CD4-positive, alpha-beta memory T cell (primary cell): Measurements from ENCODE around the gene CELF1. TPM values are rescaled to one million over a fixed set of nuclear protein-coding genes. Genes with fewer than 3 reads are reported as not detected.

Experiments used
- CTCF ChIA-PET: fragments of 350-600 bp; sonication (Branson Sonifier 250); formaldehyde crosslinking; loops from one replicate; lab custom pipeline; 2021; ENCODE audit warnings: inconsistent platforms; ENCODE audit not compliant: partially characterized antibody; lab: Charles Lee
- POLR2A ChIA-PET: fragments of 350-600 bp; sonication (Branson Sonifier 250); formaldehyde crosslinking; loops from one replicate; lab custom pipeline; 2021; ENCODE audit not compliant: partially characterized antibody; lab: Charles Lee
- DNase-seq, 5 donors: peaks; one replicate each; pipeline versions ENCODE4 v3.0.0 to v3.0.0-alpha.2; 2020 to 2022; ENCODE audit warnings: mixed read lengths in 1 of 5
- H3K27ac ChIP-seq: one replicate; pipeline ENCODE4 v1.7.0; 2013; ENCODE audit warnings: low read depth, low read length
- H3K27me3 ChIP-seq: 2 replicates; pipeline ENCODE4 v1.7.0; 2013; ENCODE audit warnings: mild to moderate bottlenecking, low read length, moderate library complexity; ENCODE audit not compliant: insufficient read depth
- H3K36me3 ChIP-seq: 2 replicates; pipeline ENCODE4 v1.7.0; 2013; ENCODE audit warnings: mild to moderate bottlenecking, low read length, moderate library complexity; ENCODE audit not compliant: insufficient read depth
- H3K4me1 ChIP-seq: 2 replicates; pipeline ENCODE4 v1.7.0; 2013; ENCODE audit warnings: mild to moderate bottlenecking, low read length, moderate library complexity; ENCODE audit not compliant: insufficient read depth
- H3K4me3 ChIP-seq, 2 donors: one replicate each; pipeline ENCODE4 v1.7.0; 2013; ENCODE audit warnings: low read length in 2 of 2, mild to moderate bottlenecking in 1 of 2
- H3K9me3 ChIP-seq, 2 donors: one replicate each; pipeline ENCODE4 v1.7.0; 2013; ENCODE audit warnings: low read length in 2 of 2, control low read depth in 1 of 2; ENCODE audit not compliant: control insufficient read depth in 1 of 2
- H3K27ac Mint-ChIP-seq, 7 donors: one replicate each; pipeline ENCODE4 v1.8.0; 2020 to 2021; ENCODE audit warnings: mixed read lengths in 7 of 7, mild to moderate bottlenecking in 6 of 7, inconsistent platforms in 3 of 7, moderate library complexity in 3 of 7
- H3K27me3 Mint-ChIP-seq, 2 donors: one replicate each; pipeline ENCODE4 v1.8.0; 2020 to 2021; ENCODE audit warnings: mixed read lengths in 2 of 2
- H3K36me3 Mint-ChIP-seq, 2 donors: one replicate each; pipeline ENCODE4 v1.8.0; 2020 to 2021; ENCODE audit warnings: mixed read lengths in 2 of 2, inconsistent platforms in 1 of 2, mild to moderate bottlenecking in 1 of 2
- H3K4me1 Mint-ChIP-seq, 4 donors: one replicate each; pipeline ENCODE4 v1.8.0; 2020 to 2021; ENCODE audit warnings: mixed read lengths in 4 of 4, mild to moderate bottlenecking in 1 of 4
- H3K4me3 Mint-ChIP-seq, 8 donors: one replicate each; pipeline ENCODE4 v1.8.0; 2020 to 2021; ENCODE audit warnings: mixed read lengths in 8 of 8, mild to moderate bottlenecking in 7 of 8, moderate library complexity in 6 of 8, inconsistent platforms in 3 of 8
- H3K9me3 Mint-ChIP-seq, 8 donors: one replicate each; pipeline ENCODE4 v1.8.0; 2020 to 2021; ENCODE audit warnings: mixed read lengths in 8 of 8, mild to moderate bottlenecking in 5 of 8, inconsistent platforms in 3 of 8, moderate library complexity in 1 of 8
- intact Hi-C: fragments of 100-400 bp; cut with micrococcal nuclease; formaldehyde crosslinking; loops from one replicate; pipeline ENCODE4 v1.15.1; 2023
- polyA plus RNA-seq, 2 donors: library from polyadenylated mRNA; unstranded; fragments of 300-500 nt; fragmentation: Illumina TruSeq; gene quantifications; one replicate each; pipeline ENCODE4 v1.2.3, GENCODE V29; 2021
- total RNA-seq, 2 experiments: library from RNA; stranded (reverse); gene quantifications; one replicate each; pipeline ENCODE4 v1.2.3, GENCODE V29; 2021

CELF1 gene
- total and polyA plus RNA-seq, 4 experiments from 2014 or later, result 45.6 to 149 (median 110) TPM

GRCh38 chr11:47447906-47448305 lies 105.0 kb downstream of the CELF1 start:
- no peak overlapping the region for H3K27ac ChIP-seq
- CTCF ChIA-PET, result no interaction called here
- H3K27me3 Mint-ChIP-seq, result no peaks in the 10 kb centered on the region
- POLR2A ChIA-PET, result no interaction called here
- intact Hi-C loops, result no loop called here
- H3K4me3 Mint-ChIP-seq, result no peak overlapping the region
- no peaks in the 10 kb centered on the region for H3K9me3 ChIP-seq
- H3K4me3 ChIP-seq, result no peak overlapping the region
- no peaks in the 10 kb centered on the region for H3K4me1 ChIP-seq
- H3K9me3 Mint-ChIP-seq, result peaks cover 0 to 3% (median 0%) of the 10 kb centered on the region in 8 donors
- no peaks in the 10 kb centered on the region for H3K36me3 ChIP-seq
- DNase-seq, result no peak
- H3K27ac Mint-ChIP-seq, result no peak overlapping the region
- no peaks in the 10 kb centered on the region for H3K36me3 Mint-ChIP-seq
- no peaks in the 10 kb centered on the region for H3K4me1 Mint-ChIP-seq
- H3K27me3 ChIP-seq, result no peaks in the 10 kb centered on the region

DNA sequence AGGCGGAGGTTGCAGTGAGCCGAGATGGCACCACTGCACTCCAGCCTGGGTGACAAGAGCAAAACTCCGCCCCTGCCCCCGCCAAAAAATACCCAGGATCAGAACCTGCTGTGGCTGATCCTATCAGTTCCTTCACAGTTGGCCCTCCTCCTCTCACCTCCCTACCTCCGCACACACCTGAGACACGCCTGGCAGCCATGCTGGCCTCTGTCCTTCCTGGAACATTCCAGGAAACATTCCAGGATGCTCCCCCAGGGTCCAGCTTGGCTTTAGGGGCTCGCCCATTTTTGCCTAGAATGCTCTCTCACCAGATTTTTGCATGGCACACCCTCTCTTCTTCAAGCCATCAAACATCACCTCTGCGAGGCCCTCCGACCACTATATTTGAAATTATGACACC lies 106.1 kb downstream of the CELF1 start:
- POLR2A ChIA-PET, result no interaction called here
- H3K27me3 Mint-ChIP-seq, result no peaks in the 10 kb centered on the region

DNA sequence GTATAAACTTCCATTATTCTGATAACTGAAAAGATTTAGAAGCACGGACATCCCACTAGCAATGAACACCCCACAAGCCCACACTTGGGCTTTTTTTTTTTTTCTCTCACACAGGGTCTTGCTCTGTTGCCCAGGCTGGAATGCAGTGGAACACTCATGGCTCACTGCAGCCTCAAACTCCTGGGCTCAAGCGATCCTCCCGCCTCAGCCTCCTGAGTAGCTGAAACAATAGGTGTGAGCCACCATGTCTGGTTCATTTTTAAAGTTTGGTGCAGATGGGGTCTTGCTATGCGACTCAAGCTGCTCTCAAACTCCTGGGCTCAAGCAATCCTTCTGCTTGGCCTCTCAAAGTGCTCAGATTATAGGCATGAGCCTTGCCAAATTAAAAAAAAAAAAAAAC lies 107.1 kb downstream of the CELF1 start:
- intact Hi-C loops, result no loop called here
- Histone ChIP-seq H3K4me1 (no peaks in the 10 kb centered on the region), H3K27ac (no peak overlapping the region), H3K4me3 (no peak overlapping the region), H3K9me3 (no peaks in the 10 kb centered on the region), H3K27me3 (no peaks in the 10 kb centered on the region), H3K36me3 (no peaks in the 10 kb centered on the region)
- Mint-ChIP-seq H3K27ac (no peak overlapping the region), H3K9me3 (peaks cover 0 to under 1% (median 0%) of the 10 kb centered on the region in 8 donors), H3K4me1 (no peaks in the 10 kb centered on the region), H3K36me3 (no peaks in the 10 kb centered on the region), H3K4me3 (no peak overlapping the region), H3K27me3 (no peaks in the 10 kb centered on the region)
- POLR2A ChIA-PET, result no interaction called here
- no peak for DNase-seq
- CTCF ChIA-PET, result no interaction called here

More for the DNA sequence above, 106.1 kb downstream of the CELF1 start:
- intact Hi-C loops, result no loop called here
- H3K4me3 Mint-ChIP-seq, result no peak overlapping the region
- Histone ChIP-seq H3K27ac (no peak overlapping the region), H3K4me1 (no peaks in the 10 kb centered on the region), H3K9me3 (no peaks in the 10 kb centered on the region), H3K36me3 (no peaks in the 10 kb centered on the region), H3K27me3 (no peaks in the 10 kb centered on the region), H3K4me3 (no peak overlapping the region)
- peaks cover 0 to 3% (median 0%) of the 10 kb centered on the region in 8 donors for H3K9me3 Mint-ChIP-seq
- H3K4me1 Mint-ChIP-seq, result no peaks in the 10 kb centered on the region
- no peak overlapping the region for H3K27ac Mint-ChIP-seq
- no peaks in the 10 kb centered on the region for H3K36me3 Mint-ChIP-seq
- DNase-seq, result no peak
- CTCF ChIA-PET, result no interaction called here

DNA sequence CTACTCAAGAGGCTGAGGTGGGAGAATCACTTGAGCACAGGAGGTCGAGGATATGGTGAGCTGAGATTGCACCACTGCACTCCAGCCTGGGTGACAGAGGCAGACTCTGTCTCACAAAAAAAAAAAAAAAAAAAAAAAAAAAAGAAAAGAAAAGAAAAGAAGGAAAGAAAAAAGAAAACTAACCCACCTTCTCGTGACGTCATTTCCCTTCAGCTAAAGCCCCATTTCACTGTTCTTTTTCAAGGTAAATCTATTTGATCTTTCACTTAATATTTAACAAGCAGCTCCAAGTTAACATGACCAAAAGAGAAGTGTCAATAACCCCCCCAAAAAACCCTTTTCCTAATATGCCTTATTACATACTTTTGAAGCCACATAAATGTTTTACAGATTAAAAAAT lies 109.1 kb downstream of the CELF1 start:
- Mint-ChIP-seq H3K4me1 (no peaks in the 10 kb centered on the region), H3K36me3 (no peaks in the 10 kb centered on the region), H3K9me3 (no peaks in the 10 kb centered on the region), H3K27ac (no peak overlapping the region), H3K27me3 (no peaks in the 10 kb centered on the region), H3K4me3 (no peak overlapping the region)
- no peak for DNase-seq
- ChIA-PET CTCF (interaction anchor here (0.6 to 1.6 kb wide), 4 partner anchors 9 to 1482 kb away, joined by 3 to 9 read pairs (median 4); no protein-coding TSS in a partner anchor), POLR2A (no interaction called here)
- Histone ChIP-seq H3K4me1 (no peaks in the 10 kb centered on the region), H3K27me3 (no peaks in the 10 kb centered on the region), H3K27ac (no peak overlapping the region), H3K36me3 (no peaks in the 10 kb centered on the region), H3K4me3 (no peak overlapping the region), H3K9me3 (no peaks in the 10 kb centered on the region)
- intact Hi-C loops, result no loop called here

DNA sequence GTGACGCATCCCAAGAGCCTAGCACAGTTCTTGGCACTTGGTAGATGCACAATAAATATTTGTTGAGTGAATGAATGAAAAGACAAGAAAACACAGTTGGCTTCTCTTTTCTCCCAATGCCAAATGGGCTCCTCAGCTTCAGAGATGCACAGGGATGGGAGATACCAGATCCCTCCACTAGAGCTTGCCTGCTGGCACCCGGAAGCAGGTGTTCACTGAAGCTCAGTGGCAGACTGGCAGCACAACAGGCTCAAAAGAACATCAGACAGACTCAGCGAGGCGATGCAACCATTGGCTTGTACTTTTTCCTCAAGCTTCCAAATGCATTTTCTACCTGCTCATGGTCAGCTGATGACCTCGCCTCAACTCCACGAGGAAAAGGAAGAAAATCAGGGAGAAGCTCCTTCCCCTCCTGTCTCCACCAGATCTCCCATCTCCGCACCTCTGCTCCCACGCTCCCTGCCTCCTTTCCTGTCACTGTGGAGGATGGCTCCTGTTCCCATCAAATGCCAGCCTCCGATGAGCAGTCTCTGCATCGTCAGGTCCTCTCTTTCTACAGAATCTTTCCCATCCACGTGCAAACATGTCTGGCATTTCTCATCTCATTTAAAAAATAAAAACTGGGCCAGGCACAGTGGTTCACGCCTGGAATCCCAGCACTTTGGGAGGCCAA lies 109.8 kb downstream of the CELF1 start:
- CTCF ChIA-PET, result interaction anchor here (1.3 to 1.6 kb wide), 2 partner anchors 10 to 69 kb away, joined by 4 to 9 read pairs; no protein-coding TSS in a partner anchor
- H3K9me3 Mint-ChIP-seq, result no peaks in the 10 kb centered on the region
- H3K36me3 Mint-ChIP-seq, result no peaks in the 10 kb centered on the region
- H3K27ac ChIP-seq, result no peak overlapping the region
- H3K4me1 Mint-ChIP-seq, result no peaks in the 10 kb centered on the region
- no peaks in the 10 kb centered on the region for H3K9me3 ChIP-seq
- no peak for DNase-seq
- H3K27me3 Mint-ChIP-seq, result no peaks in the 10 kb centered on the region
- no peak overlapping the region for H3K4me3 Mint-ChIP-seq
- intact Hi-C loops, result no loop called here
- H3K4me1 ChIP-seq, result no peaks in the 10 kb centered on the region
- POLR2A ChIA-PET, result no interaction called here
- no peaks in the 10 kb centered on the region for H3K36me3 ChIP-seq
- H3K27ac Mint-ChIP-seq, result no peak overlapping the region
- no peaks in the 10 kb centered on the region for H3K27me3 ChIP-seq
- no peak overlapping the region for H3K4me3 ChIP-seq

DNA sequence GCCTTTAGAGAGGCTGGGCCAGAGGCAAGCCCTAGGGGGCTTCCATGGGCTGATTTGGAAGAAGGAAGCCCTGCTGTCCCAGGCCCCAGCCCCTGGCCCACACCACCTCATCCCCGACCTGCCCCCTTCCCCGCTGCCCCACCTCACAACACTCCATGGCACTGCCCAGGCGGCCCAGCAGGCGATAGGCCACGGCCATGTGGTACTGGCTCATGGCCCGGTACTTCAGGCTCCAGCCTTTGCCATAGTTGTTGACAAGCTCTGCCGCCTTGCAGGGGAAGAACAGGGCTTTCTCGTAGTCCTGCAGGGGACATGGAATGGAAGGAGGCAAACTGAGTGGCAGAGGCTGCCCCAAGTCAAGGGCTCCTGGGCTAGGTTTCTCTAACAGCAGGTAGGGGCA lies 110.4 kb downstream of the CELF1 start:
- H3K4me3 ChIP-seq, result no peak overlapping the region
- Mint-ChIP-seq H3K36me3 (no peaks in the 10 kb centered on the region), H3K4me1 (no peaks in the 10 kb centered on the region), H3K27ac (no peak overlapping the region), H3K27me3 (no peaks in the 10 kb centered on the region), H3K4me3 (no peak overlapping the region), H3K9me3 (no peaks in the 10 kb centered on the region)
- no peak overlapping the region for H3K27ac ChIP-seq
- no peaks in the 10 kb centered on the region for H3K9me3 ChIP-seq
- ChIA-PET POLR2A (no interaction called here), CTCF (no interaction called here)
- intact Hi-C loops, result no loop called here
- no peak for DNase-seq
- H3K27me3 ChIP-seq, result no peaks in the 10 kb centered on the region
- H3K36me3 ChIP-seq, result no peaks in the 10 kb centered on the region
- no peaks in the 10 kb centered on the region for H3K4me1 ChIP-seq

- no peak overlapping the region for H3K4me3 Mint-ChIP-seq
- Histone ChIP-seq H3K4me3 (no peak overlapping the region), H3K36me3 (no peaks in the 10 kb centered on the region), H3K9me3 (no peaks in the 10 kb centered on the region), H3K4me1 (no peaks in the 10 kb centered on the region), H3K27me3 (no peaks in the 10 kb centered on the region), H3K27ac (no peak overlapping the region)
- peaks cover 0 to 1% (median 0%) of the 10 kb centered on the region in 8 donors for H3K9me3 Mint-ChIP-seq
- H3K27ac Mint-ChIP-seq, result no peak overlapping the region
- no peaks in the 10 kb centered on the region for H3K27me3 Mint-ChIP-seq
- ChIA-PET POLR2A (no interaction called here), CTCF (interaction anchor here (1.2 kb wide), 1 partner anchor 13 kb away, joined by 3 read pairs; no protein-coding TSS in a partner anchor)
- no peak for DNase-seq
- no peaks in the 10 kb centered on the region for H3K4me1 Mint-ChIP-seq
- H3K36me3 Mint-ChIP-seq, result no peaks in the 10 kb centered on the region
- intact Hi-C loops, result no loop called here
These were observed 111.5 kb downstream of the CELF1 start for GRCh38 chr11:47441421-47441820.
